ENCODE measurements around the gene KREMEN1.

Gene KREMEN1

GRCh38 chr22:29126670-29127395 lies 54.0 kb downstream of the KREMEN1 start:
- no peak for TF ChIP-seq CTCF (IDR thresholded peaks at IDR 0.05; ENCODE audit: low read depth, low read length, missing control alignments)
- no peak for DNase-seq
- in situ Hi-C loops (cut with HindIII; ENCODE audit: low pct_ligation_motif_present, low sequenced_read_pairs), result no loop called here
- H3K4me3 ChIP-seq (ENCODE audit: low read depth, low read length), result no peak overlapping the region
- H3K36me3 ChIP-seq (replicated peaks), result no peaks in the 10 kb centered on the region
- H3K27me3 ChIP-seq (replicated peaks), result no peaks in the 10 kb centered on the region
- H3K27ac ChIP-seq, result no peak overlapping the region

GRCh38 chr22:29128891-29129807 lies 56.3 kb downstream of the KREMEN1 start:
- Histone ChIP-seq H3K36me3 (replicated peaks) (no peaks in the 10 kb centered on the region), H3K4me3 (ENCODE audit: low read depth, low read length) (no peak overlapping the region), H3K27ac (no peak overlapping the region), H3K27me3 (replicated peaks) (no peaks in the 10 kb centered on the region)
- in situ Hi-C loops (cut with HindIII; ENCODE audit: low pct_ligation_motif_present, low sequenced_read_pairs), result no loop called here
- no peak for TF ChIP-seq CTCF (IDR thresholded peaks at IDR 0.05; ENCODE audit: low read depth, low read length, missing control alignments)
- DNase-seq, result no peak

GRCh38 chr22:29129808-29130140 lies 56.9 kb downstream of the KREMEN1 start:
- TF ChIP-seq CTCF (IDR thresholded peaks at IDR 0.05; ENCODE audit: low read depth, low read length, missing control alignments), result no peak
- in situ Hi-C loops (cut with HindIII; ENCODE audit: low pct_ligation_motif_present, low sequenced_read_pairs), result no loop called here
- H3K4me3 ChIP-seq (ENCODE audit: low read depth, low read length), result no peak overlapping the region
- H3K36me3 ChIP-seq (replicated peaks), result no peaks in the 10 kb centered on the region
- H3K27me3 ChIP-seq (replicated peaks), result no peaks in the 10 kb centered on the region
- no peak for DNase-seq
- no peak overlapping the region for H3K27ac ChIP-seq

- no peaks in the 10 kb centered on the region for H3K27me3 ChIP-seq (replicated peaks)
- H3K36me3 ChIP-seq (replicated peaks), result no peaks in the 10 kb centered on the region
- in situ Hi-C loops (cut with HindIII; ENCODE audit: low pct_ligation_motif_present, low sequenced_read_pairs), result no loop called here
- H3K27ac ChIP-seq, result no peak overlapping the region
- no peak for DNase-seq
- no peak overlapping the region for H3K4me3 ChIP-seq (ENCODE audit: low read depth, low read length)
- no peak for TF ChIP-seq CTCF (IDR thresholded peaks at IDR 0.05; ENCODE audit: low read depth, low read length, missing control alignments)
Measured at GRCh38 chr22:29130476-29130875, 57.6 kb downstream of the KREMEN1 start.

- no peak for DNase-seq
- no peak overlapping the region for H3K4me3 ChIP-seq (ENCODE audit: low read depth, low read length)
- no peak for TF ChIP-seq CTCF (IDR thresholded peaks at IDR 0.05; ENCODE audit: low read depth, low read length, missing control alignments)
- H3K27ac ChIP-seq, result no peak overlapping the region
- no peaks in the 10 kb centered on the region for H3K27me3 ChIP-seq (replicated peaks)
- H3K36me3 ChIP-seq (replicated peaks), result no peaks in the 10 kb centered on the region
- in situ Hi-C loops (cut with HindIII; ENCODE audit: low pct_ligation_motif_present, low sequenced_read_pairs), result no loop called here
Measured at GRCh38 chr22:29133603-29134133, 60.8 kb downstream of the KREMEN1 start.

Measured in brain microvascular endothelial cell (primary cell).